ENCODE data around the gene SPTBN4. TPM values are rescaled to one million over a fixed set of nuclear protein-coding genes. Genes with fewer than 3 reads are reported as not detected.
"Not testable (repeated sequence)": the region's sequence is repeated elsewhere in the genome, so short reads cannot be mapped to it uniquely, and the experiment has no call there.

SPTBN4 gene
- total RNA-seq, 1 donor from 2014 or later = 0.41 TPM

DNA sequence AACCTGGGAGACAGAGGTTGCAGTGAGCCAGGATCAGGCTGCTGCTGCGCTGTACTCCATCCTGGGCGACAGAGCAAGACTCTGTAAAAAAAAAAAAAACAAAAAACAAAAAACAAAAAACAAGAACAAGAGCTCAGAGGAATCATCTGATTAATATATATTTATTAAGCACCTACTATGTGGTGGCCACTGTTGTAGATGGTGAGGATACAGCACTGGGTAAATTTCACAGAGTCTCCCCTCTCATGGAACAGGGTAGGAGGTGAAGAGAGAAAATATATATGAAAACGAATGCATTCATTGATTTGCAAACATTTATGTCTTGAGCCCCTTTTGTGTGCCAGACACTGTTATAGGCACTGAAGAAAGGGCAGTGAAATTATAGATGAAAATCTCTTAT, 35.1 kb upstream of the SPTBN4 start:
- no peak overlapping the region for H3K4me3 Mint-ChIP-seq (ENCODE audit: unreplicated experiment)

DNA sequence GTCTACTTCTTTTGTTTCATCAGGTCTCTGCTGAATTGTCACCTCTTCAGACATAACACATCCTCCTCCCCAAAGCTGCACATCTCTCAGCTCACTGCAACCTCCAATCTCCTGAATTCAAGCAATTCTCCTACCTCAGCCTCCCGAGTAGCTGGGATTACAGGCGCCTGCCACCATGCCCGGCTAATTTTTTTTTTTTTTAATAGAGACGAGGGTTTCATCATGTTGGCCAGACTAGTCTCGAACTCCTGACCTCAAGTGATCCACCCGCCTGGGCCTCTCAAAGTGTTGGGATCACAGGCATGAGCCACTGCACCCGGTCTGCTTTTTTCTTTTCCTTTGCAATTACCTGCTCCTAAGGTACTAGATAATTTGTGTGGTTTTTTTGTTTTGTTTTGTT, 34.0 kb upstream of the SPTBN4 start:
- not testable (repeated sequence) for H3K9me3 Mint-ChIP-seq (ENCODE audit: unreplicated experiment); H3K36me3 Mint-ChIP-seq (ENCODE audit: low read depth, unreplicated experiment); H4K20me1 ChIP-seq (ENCODE audit: insufficient read depth, low read length); H3K4me1 ChIP-seq (ENCODE audit: insufficient read depth, low read length); H3K27me3 ChIP-seq (ENCODE audit: insufficient read depth, low read length); H3K27ac ChIP-seq (ENCODE audit: low read depth, low read length); H3K36me3 ChIP-seq (ENCODE audit: insufficient read depth, low read length); DNase-seq (ENCODE audit: low read depth); H3K9me3 ChIP-seq (ENCODE audit: insufficient read depth, low read depth, low read length); H3K27me3 Mint-ChIP-seq (ENCODE audit: low read depth, unreplicated experiment); FAIRE-seq; H3K79me2 ChIP-seq (ENCODE audit: insufficient read depth, low read length); H2AFZ ChIP-seq (ENCODE audit: low read depth, low read length)
- Histone ChIP-seq H3K9ac (ENCODE audit: low read length) (peak overlapping the region; percentile 87), H3K4me3 (ENCODE audit: insufficient read depth, low read depth, low read length) (peak overlapping the region; percentile 55), H3K4me2 (ENCODE audit: low read length) (peak overlapping the region; percentile 81)
- H3K4me1 Mint-ChIP-seq (ENCODE audit: low read depth, unreplicated experiment) = peaks cover 11% of the 10 kb centered on the region
- H3K4me3 Mint-ChIP-seq (ENCODE audit: unreplicated experiment) = peak overlapping the region; percentile 80
- H3K27ac Mint-ChIP-seq (ENCODE audit: unreplicated experiment) = peak overlapping the region; percentile 100

More for the DNA sequence above, 35.1 kb upstream of the SPTBN4 start:
- Mint-ChIP-seq H3K9me3 (ENCODE audit: unreplicated experiment) (no peaks in the 10 kb centered on the region), H3K4me1 (ENCODE audit: low read depth, unreplicated experiment) (peaks cover 11% of the 10 kb centered on the region), H3K36me3 (ENCODE audit: low read depth, unreplicated experiment) (no peaks in the 10 kb centered on the region), H3K27me3 (ENCODE audit: low read depth, unreplicated experiment) (no peaks in the 10 kb centered on the region), H3K27ac (ENCODE audit: unreplicated experiment) (no peak overlapping the region)
- H3K27ac ChIP-seq (ENCODE audit: low read depth, low read length) = no peak overlapping the region
- no peaks in the 10 kb centered on the region for H3K9me3 ChIP-seq (ENCODE audit: insufficient read depth, low read depth, low read length)
- no peaks in the 10 kb centered on the region for H3K79me2 ChIP-seq (ENCODE audit: insufficient read depth, low read length)
- H3K36me3 ChIP-seq (ENCODE audit: insufficient read depth, low read length) = no peaks in the 10 kb centered on the region
- no peaks in the 10 kb centered on the region for H4K20me1 ChIP-seq (ENCODE audit: insufficient read depth, low read length)
- no peaks in the 10 kb centered on the region for H3K27me3 ChIP-seq (ENCODE audit: insufficient read depth, low read length)
- peaks cover 8% of the 10 kb centered on the region for H3K4me1 ChIP-seq (ENCODE audit: insufficient read depth, low read length)
- no peak overlapping the region for H2AFZ ChIP-seq (ENCODE audit: low read depth, low read length)
- TF ChIP-seq, protein P1, sequence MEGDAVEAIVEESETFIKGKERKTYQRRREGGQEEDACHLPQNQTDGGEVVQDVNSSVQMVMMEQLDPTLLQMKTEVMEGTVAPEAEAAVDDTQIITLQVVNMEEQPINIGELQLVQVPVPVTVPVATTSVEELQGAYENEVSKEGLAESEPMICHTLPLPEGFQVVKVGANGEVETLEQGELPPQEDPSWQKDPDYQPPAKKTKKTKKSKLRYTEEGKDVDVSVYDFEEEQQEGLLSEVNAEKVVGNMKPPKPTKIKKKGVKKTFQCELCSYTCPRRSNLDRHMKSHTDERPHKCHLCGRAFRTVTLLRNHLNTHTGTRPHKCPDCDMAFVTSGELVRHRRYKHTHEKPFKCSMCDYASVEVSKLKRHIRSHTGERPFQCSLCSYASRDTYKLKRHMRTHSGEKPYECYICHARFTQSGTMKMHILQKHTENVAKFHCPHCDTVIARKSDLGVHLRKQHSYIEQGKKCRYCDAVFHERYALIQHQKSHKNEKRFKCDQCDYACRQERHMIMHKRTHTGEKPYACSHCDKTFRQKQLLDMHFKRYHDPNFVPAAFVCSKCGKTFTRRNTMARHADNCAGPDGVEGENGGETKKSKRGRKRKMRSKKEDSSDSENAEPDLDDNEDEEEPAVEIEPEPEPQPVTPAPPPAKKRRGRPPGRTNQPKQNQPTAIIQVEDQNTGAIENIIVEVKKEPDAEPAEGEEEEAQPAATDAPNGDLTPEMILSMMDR (IDR thresholded peaks at IDR 0.05; ENCODE audit: insufficient read depth, low read depth, low read length) = no peak
- no peak for TF ChIP-seq EZH2 (IDR thresholded peaks at IDR 0.05; ENCODE audit: insufficient read depth, low read length)
- H3K4me3 ChIP-seq (ENCODE audit: insufficient read depth, low read depth, low read length) = no peak overlapping the region
- FAIRE-seq (no peak), DNase-seq (ENCODE audit: low read depth) (no peak)
- no peak overlapping the region for H3K4me2 ChIP-seq (ENCODE audit: low read length)
- no peak overlapping the region for H3K9ac ChIP-seq (ENCODE audit: low read length)

DNA sequence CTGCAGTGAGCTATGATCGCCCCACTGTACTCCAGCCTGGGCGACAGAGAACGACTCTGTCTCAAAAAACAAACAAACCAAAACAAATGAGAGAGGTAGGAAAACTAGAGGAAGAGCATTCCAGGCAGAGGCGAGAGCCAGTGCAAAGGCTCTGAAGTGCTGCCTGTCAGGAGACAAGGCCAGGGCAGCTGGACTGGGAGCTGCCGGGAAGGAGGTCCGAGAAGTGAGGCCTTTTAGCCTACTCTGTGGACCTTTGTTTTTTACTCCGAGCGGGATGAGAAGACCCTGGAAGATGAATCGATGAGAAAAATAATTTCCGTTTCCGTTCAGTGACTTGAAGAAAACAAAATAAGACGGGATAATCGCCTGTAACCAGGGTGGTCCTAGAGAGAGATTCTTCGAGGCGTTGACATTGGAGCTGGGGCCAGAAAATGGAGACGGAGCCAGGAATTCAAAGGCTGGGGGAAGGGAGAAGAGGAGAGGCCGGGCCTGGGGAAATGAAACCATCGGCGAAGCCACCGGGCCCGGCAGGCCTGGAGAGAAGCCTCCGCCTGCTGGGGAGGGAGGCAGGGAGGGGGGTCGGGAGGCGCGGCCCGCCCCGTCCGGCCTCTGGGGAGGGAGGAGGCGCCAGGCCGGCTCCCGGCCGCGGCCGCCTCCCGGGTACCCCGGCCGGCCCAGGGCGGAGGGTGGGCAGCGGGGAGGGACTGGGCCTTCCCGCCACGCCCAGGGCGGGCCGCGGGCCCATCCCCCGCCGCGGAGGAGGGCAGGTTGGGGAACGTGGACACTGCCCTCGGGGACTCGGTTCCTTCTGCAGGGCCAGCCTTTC, 33.2 kb upstream of the SPTBN4 start:
- Mint-ChIP-seq H3K27me3 (ENCODE audit: low read depth, unreplicated experiment) (no peaks in the 10 kb centered on the region), H3K9me3 (ENCODE audit: unreplicated experiment) (no peaks in the 10 kb centered on the region), H3K36me3 (ENCODE audit: low read depth, unreplicated experiment) (no peaks in the 10 kb centered on the region), H3K4me3 (ENCODE audit: unreplicated experiment) (peak overlapping the region; percentile 80), H3K27ac (ENCODE audit: unreplicated experiment) (peak overlapping the region; percentile 100), H3K4me1 (ENCODE audit: low read depth, unreplicated experiment) (peaks cover 11% of the 10 kb centered on the region)
- Histone ChIP-seq H3K4me3 (ENCODE audit: insufficient read depth, low read depth, low read length) (peak overlapping the region; percentile 55), H3K9ac (ENCODE audit: low read length) (peak overlapping the region; percentile 87), H3K79me2 (ENCODE audit: insufficient read depth, low read length) (no peaks in the 10 kb centered on the region), H3K36me3 (ENCODE audit: insufficient read depth, low read length) (no peaks in the 10 kb centered on the region), H3K4me1 (ENCODE audit: insufficient read depth, low read length) (peaks cover 8% of the 10 kb centered on the region), H3K9me3 (ENCODE audit: insufficient read depth, low read depth, low read length) (no peaks in the 10 kb centered on the region), H3K4me2 (ENCODE audit: low read length) (peak overlapping the region; percentile 81), H3K27ac (ENCODE audit: low read depth, low read length) (peak overlapping the region; percentile 85), H3K27me3 (ENCODE audit: insufficient read depth, low read length) (no peaks in the 10 kb centered on the region), H2AFZ (ENCODE audit: low read depth, low read length) (peak overlapping the region; percentile 83), H4K20me1 (ENCODE audit: insufficient read depth, low read length) (no peaks in the 10 kb centered on the region)
- no peak for FAIRE-seq
- TF ChIP-seq EZH2 (IDR thresholded peaks at IDR 0.05; ENCODE audit: insufficient read depth, low read length) = no peak
- TF ChIP-seq, protein P1 (IDR thresholded peaks at IDR 0.05; ENCODE audit: insufficient read depth, low read depth, low read length) = no peak
- peak; percentile 81 for DNase-seq (ENCODE audit: low read depth)

Data from astrocyte (in vitro differentiated cells and primary cell).